ENCODE results near the gene IFNW1. TPM values are rescaled to one million over a fixed set of nuclear protein-coding genes. Genes with fewer than 3 reads are reported as not detected.

Gene IFNW1
- total RNA-seq, 1 donor from 2014 or later = not detected

GRCh38 chr9:21097817-21098216 is 43.8 kb downstream of the IFNW1 start:
- Mint-ChIP-seq H3K9me3 (no peaks in the 10 kb centered on the region), H3K4me1 (peaks cover 6% of the 10 kb centered on the region), H3K27ac (ENCODE audit: unreplicated experiment) (no peak overlapping the region), H3K27me3 (ENCODE audit: low read depth) (no peaks in the 10 kb centered on the region), H3K4me3 (no peak overlapping the region), H3K36me3 (ENCODE audit: low read depth) (no peaks in the 10 kb centered on the region)
- DNase-seq (ENCODE audit: low read depth, low spot score) = no peak
- no peak for TF ChIP-seq CTCF (conservative IDR thresholded peaks at IDR 0.05)

GRCh38 chr9:21096901-21097255 is 44.8 kb downstream of the IFNW1 start:
- H3K4me1 Mint-ChIP-seq = no peaks in the 10 kb centered on the region
- no peaks in the 10 kb centered on the region for H3K36me3 Mint-ChIP-seq (ENCODE audit: low read depth)
- H3K9me3 Mint-ChIP-seq = no peaks in the 10 kb centered on the region
- H3K27ac Mint-ChIP-seq (ENCODE audit: unreplicated experiment) = no peak overlapping the region
- no peaks in the 10 kb centered on the region for H3K27me3 Mint-ChIP-seq (ENCODE audit: low read depth)
- no peak for DNase-seq (ENCODE audit: low read depth, low spot score)
- no peak overlapping the region for H3K4me3 Mint-ChIP-seq
- no peak for TF ChIP-seq CTCF (conservative IDR thresholded peaks at IDR 0.05)

DNA sequence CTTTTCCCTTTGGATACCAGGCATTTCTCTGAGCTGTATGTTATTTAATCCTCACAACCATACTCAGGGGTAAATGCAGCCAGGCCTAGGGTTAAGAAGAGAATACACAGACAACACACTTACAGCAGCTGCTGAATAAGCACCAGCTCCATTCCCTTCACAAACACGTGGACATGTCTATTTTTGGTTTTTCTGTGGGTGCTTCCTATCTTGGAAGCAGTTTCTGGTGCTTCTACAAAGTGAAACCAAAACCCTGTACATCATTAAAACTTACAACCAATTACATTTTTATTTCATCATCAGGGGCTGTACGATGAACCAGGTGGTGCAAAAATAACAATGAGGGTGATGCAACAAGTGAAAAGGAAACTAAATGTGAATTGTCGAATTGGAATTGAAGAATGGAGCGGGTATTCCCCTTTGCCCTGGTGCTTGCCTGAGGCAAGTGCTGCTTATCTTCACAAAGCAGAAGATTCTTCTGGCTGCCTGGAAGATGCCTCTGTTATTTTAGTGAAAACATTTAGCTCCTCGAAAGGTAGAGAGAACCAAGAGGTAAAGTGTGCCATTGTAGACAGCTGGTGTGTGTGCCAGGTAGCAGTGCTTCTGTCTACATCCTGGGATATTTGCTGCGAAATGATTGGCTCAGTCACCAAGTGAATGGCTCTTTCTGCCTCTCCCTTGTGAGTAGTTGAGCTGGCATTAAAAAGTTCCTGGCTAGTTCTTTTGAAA is 45.3 kb downstream of the IFNW1 start:
- H3K27ac Mint-ChIP-seq (ENCODE audit: unreplicated experiment) = no peak overlapping the region
- no peaks in the 10 kb centered on the region for H3K27me3 Mint-ChIP-seq (ENCODE audit: low read depth)
- no peaks in the 10 kb centered on the region for H3K36me3 Mint-ChIP-seq (ENCODE audit: low read depth)
- H3K9me3 Mint-ChIP-seq = no peaks in the 10 kb centered on the region
- no peak for DNase-seq (ENCODE audit: low read depth, low spot score)
- H3K4me1 Mint-ChIP-seq = no peaks in the 10 kb centered on the region
- H3K4me3 Mint-ChIP-seq = no peak overlapping the region
- no peak for TF ChIP-seq CTCF (conservative IDR thresholded peaks at IDR 0.05)

DNA sequence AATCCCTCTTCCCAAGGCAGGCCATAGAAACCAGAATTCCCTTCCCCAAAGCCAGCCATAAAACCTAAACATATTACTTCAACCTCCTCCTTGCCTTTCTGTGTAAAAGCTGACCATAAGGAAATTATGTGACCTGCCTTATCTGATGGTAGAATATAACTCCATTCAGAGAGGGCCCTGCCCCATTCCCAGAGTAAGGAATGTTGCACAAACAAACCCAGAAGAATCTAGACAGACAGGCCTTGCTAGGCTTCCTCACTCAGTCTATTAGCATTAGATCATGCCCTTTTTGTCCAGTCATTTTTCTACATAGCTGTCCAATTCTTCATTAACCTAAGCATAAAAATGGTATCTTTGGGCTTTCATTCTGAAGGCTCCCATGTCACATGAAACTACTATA is 46.1 kb downstream of the IFNW1 start:
- no peak overlapping the region for H3K4me3 Mint-ChIP-seq
- no peaks in the 10 kb centered on the region for H3K9me3 Mint-ChIP-seq
- DNase-seq (ENCODE audit: low read depth, low spot score) = no peak
- H3K36me3 Mint-ChIP-seq (ENCODE audit: low read depth) = no peaks in the 10 kb centered on the region
- H3K27me3 Mint-ChIP-seq (ENCODE audit: low read depth) = no peaks in the 10 kb centered on the region
- H3K4me1 Mint-ChIP-seq = no peaks in the 10 kb centered on the region
- TF ChIP-seq CTCF (conservative IDR thresholded peaks at IDR 0.05) = no peak
- H3K27ac Mint-ChIP-seq (ENCODE audit: unreplicated experiment) = no peak overlapping the region

Other genes starting within 250 kb of the IFNW1 start
- 0.72 and 0.75 TPM in 2 replicates for gene HACD4, start 110.2 kb downstream of the IFNW1 start, total RNA-seq
- gene IFNB1, start 63.9 kb downstream of the IFNW1 start, total RNA-seq = not detected in 2 replicates
- not detected in 2 replicates for gene IFNA21, start 24.8 kb upstream of the IFNW1 start, total RNA-seq
- not detected in 2 replicates for gene IFNA4, start 45.8 kb upstream of the IFNW1 start, total RNA-seq
- not detected in 2 replicates for gene IFNA7, start 60.4 kb upstream of the IFNW1 start, total RNA-seq
- not detected in 2 replicates for gene IFNA10, start 65.3 kb upstream of the IFNW1 start, total RNA-seq
- not detected in 2 replicates for gene IFNA16, start 75.5 kb upstream of the IFNW1 start, total RNA-seq
- not detected in 2 replicates for gene IFNA17, start 86.4 kb upstream of the IFNW1 start, total RNA-seq
- not detected in 2 replicates for gene IFNA14, start 98.2 kb upstream of the IFNW1 start, total RNA-seq
- not detected in 2 replicates for gene IFNA5, start 163.5 kb upstream of the IFNW1 start, total RNA-seq
- gene KLHL9, start 193.6 kb upstream of the IFNW1 start, total RNA-seq = 31.0 and 31.7 TPM in 2 replicates
- not detected in 2 replicates for gene IFNA6, start 209.1 kb upstream of the IFNW1 start, total RNA-seq
- gene IFNA13, start 226.2 kb upstream of the IFNW1 start, total RNA-seq = not detected in 2 replicates
- not detected in 2 replicates for gene IFNA2, start 243.6 kb upstream of the IFNW1 start, total RNA-seq

All from neural crest cell (in vitro differentiated cells).